ENCODE measurements around the gene EPHA3. TPM values are rescaled to one million over a fixed set of nuclear protein-coding genes. Genes with fewer than 3 reads are reported as not detected.

The EPHA3 gene
- total RNA-seq, 2 experiments from 2014 or later = not detected

GRCh38 chr3:89079944-89080343 lies 27.5 kb upstream of the EPHA3 start:
- no peaks in the 10 kb centered on the region for H3K36me3 Mint-ChIP-seq (ENCODE audit: low read depth)
- DNase-seq = no peak
- no peak overlapping the region for H3K27ac ChIP-seq (ENCODE audit: low read depth in 1 of 2, low read length in 2 of 2)
- intact Hi-C loops (cut with DNase I, micrococcal nuclease) = loop anchor here in 1 of 2 experiments (10.0 kb wide), 1 partner anchor 575 kb away; no protein-coding TSS in a partner anchor
- H3K4me3 Mint-ChIP-seq = no peak overlapping the region
- H3K4me3 ChIP-seq (ENCODE audit: low read length) = no peak overlapping the region
- H3K4me1 ChIP-seq (ENCODE audit: insufficient read depth, low read length) = no peaks in the 10 kb centered on the region
- H3K27me3 Mint-ChIP-seq = no peaks in the 10 kb centered on the region
- no peaks in the 10 kb centered on the region for H3K4me1 Mint-ChIP-seq (ENCODE audit: low read depth)
- no peaks in the 10 kb centered on the region for H3K27me3 ChIP-seq (ENCODE audit: control insufficient read depth in 1 of 2, insufficient read depth in 2 of 2, low read length in 2 of 2)
- CTCF ChIA-PET = no interaction called here
- no peaks in the 10 kb centered on the region for H3K9me3 ChIP-seq (ENCODE audit: control insufficient read depth in 1 of 2, insufficient read depth in 1 of 2, low read length in 2 of 2)
- POLR2A ChIA-PET = no interaction called here
- no peak overlapping the region for H3K27ac Mint-ChIP-seq
- peaks cover 9% of the 10 kb centered on the region for H3K9me3 Mint-ChIP-seq
- ATAC-seq (ENCODE audit: poor library complexity) = no peak
- H3K36me3 ChIP-seq (ENCODE audit: insufficient read depth, low read length) = no peaks in the 10 kb centered on the region
- no peak for TF ChIP-seq CTCF (IDR thresholded peaks at IDR 0.05)

DNA sequence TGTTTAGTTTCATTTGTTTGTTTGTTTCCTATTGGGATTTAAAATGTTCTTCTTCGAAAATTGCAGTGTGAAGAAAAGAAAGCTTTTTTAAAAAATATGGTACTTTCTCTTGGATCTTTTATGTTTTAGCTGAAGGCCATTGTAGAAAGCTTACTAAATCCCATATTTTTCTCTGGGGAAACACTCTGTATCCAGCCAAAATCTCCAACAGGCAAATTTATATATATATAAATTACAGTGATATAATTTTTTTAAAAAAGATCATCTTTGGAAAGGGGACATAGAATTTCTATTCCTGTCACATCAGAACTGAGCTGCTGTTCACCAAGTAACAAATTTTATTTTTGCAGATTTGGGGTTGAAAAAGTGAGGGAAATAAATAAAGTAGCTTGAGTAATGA lies 19.6 kb upstream of the EPHA3 start:
- H3K9me3 ChIP-seq (ENCODE audit: control insufficient read depth in 1 of 2, insufficient read depth in 1 of 2, low read length in 2 of 2) = no peaks in the 10 kb centered on the region
- H3K9me3 Mint-ChIP-seq = no peaks in the 10 kb centered on the region
- no peaks in the 10 kb centered on the region for H3K4me1 ChIP-seq (ENCODE audit: insufficient read depth, low read length)
- CTCF ChIA-PET = no interaction called here
- no peak overlapping the region for H3K4me3 Mint-ChIP-seq
- H3K27ac Mint-ChIP-seq = no peak overlapping the region
- DNase-seq (no peak), ATAC-seq (ENCODE audit: poor library complexity) (no peak)
- no peak overlapping the region for H3K27ac ChIP-seq (ENCODE audit: low read depth in 1 of 2, low read length in 2 of 2)
- H3K36me3 ChIP-seq (ENCODE audit: insufficient read depth, low read length) = no peaks in the 10 kb centered on the region
- no peaks in the 10 kb centered on the region for H3K4me1 Mint-ChIP-seq (ENCODE audit: low read depth)
- H3K4me3 ChIP-seq (ENCODE audit: low read length) = no peak overlapping the region
- H3K27me3 Mint-ChIP-seq = no peaks in the 10 kb centered on the region
- POLR2A ChIA-PET = no interaction called here
- intact Hi-C loops (cut with DNase I, micrococcal nuclease) = loop anchor here in 1 of 2 experiments (10.0 kb wide), 1 partner anchor 583 kb away; no protein-coding TSS in a partner anchor
- no peaks in the 10 kb centered on the region for H3K27me3 ChIP-seq (ENCODE audit: control insufficient read depth in 1 of 2, insufficient read depth in 2 of 2, low read length in 2 of 2)
- TF ChIP-seq CTCF (IDR thresholded peaks at IDR 0.05) = no peak
- H3K36me3 Mint-ChIP-seq (ENCODE audit: low read depth) = no peaks in the 10 kb centered on the region

DNA sequence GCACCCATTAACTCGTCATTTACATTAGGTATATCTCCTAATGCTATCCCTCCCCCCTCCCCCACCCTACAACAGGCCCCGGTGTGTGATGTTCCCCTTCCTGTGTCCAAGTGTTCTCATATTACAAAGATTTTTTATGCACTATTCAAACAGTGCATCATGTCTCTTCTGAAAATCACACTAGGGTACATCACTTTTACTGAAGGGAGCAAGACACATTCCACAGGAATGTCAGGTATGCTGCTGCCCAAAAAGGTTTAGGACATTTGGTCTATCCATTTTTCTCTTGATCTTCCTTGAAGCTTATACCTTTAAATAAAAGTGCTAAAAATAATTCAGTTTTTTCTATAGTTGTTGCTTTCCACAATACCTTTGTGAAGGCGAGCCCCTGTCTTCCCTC lies 9.2 kb upstream of the EPHA3 start:
- Histone ChIP-seq H3K27me3 (ENCODE audit: control insufficient read depth in 1 of 2, insufficient read depth in 2 of 2, low read length in 2 of 2) (no peaks in the 10 kb centered on the region), H3K4me1 (ENCODE audit: insufficient read depth, low read length) (no peaks in the 10 kb centered on the region), H3K27ac (ENCODE audit: low read depth in 1 of 2, low read length in 2 of 2) (no peak overlapping the region), H3K36me3 (ENCODE audit: insufficient read depth, low read length) (no peaks in the 10 kb centered on the region), H3K9me3 (ENCODE audit: control insufficient read depth in 1 of 2, insufficient read depth in 1 of 2, low read length in 2 of 2) (no peaks in the 10 kb centered on the region), H3K4me3 (ENCODE audit: low read length) (no peak overlapping the region)
- TF ChIP-seq CTCF (IDR thresholded peaks at IDR 0.05) = no peak
- intact Hi-C loops (cut with DNase I, micrococcal nuclease) = loop anchor here (2.0 to 5.0 kb wide), 3 partner anchors 876 to 893 kb away; no protein-coding TSS in a partner anchor
- CTCF ChIA-PET = no interaction called here
- Mint-ChIP-seq H3K27ac (no peak overlapping the region), H3K4me3 (no peak overlapping the region), H3K9me3 (no peaks in the 10 kb centered on the region), H3K27me3 (no peaks in the 10 kb centered on the region), H3K4me1 (ENCODE audit: low read depth) (no peaks in the 10 kb centered on the region), H3K36me3 (ENCODE audit: low read depth) (no peaks in the 10 kb centered on the region)
- ATAC-seq (ENCODE audit: poor library complexity) (no peak), DNase-seq (no peak)
- POLR2A ChIA-PET = no interaction called here

Data from CD4-positive, alpha-beta T cell (primary cell).